ENCODE results near the gene MRPS34.

Gene MRPS34

GRCh38 chr16:1780677-1781072 lies 7.7 kb upstream of the MRPS34 start:
- DNase-seq = no peak

GRCh38 chr16:1779741-1780676 lies 7.1 kb upstream of the MRPS34 start:
- no peak for DNase-seq

- no peak for DNase-seq
Observed at GRCh38 chr16:1779234-1779701, 6.3 kb upstream of the MRPS34 start.

GRCh38 chr16:1778200-1779179 lies 5.6 kb upstream of the MRPS34 start:
- DNase-seq = no peak

GRCh38 chr16:1777375-1778199 lies 4.7 kb upstream of the MRPS34 start:
- DNase-seq = no peak

GRCh38 chr16:1776991-1777374 lies 4.0 kb upstream of the MRPS34 start:
- DNase-seq = no peak

GRCh38 chr16:1776672-1776955 lies 3.7 kb upstream of the MRPS34 start:
- DNase-seq = no peak

- no peak for DNase-seq
Observed at GRCh38 chr16:1775846-1776671, 3.1 kb upstream of the MRPS34 start.

- no peak for DNase-seq
Observed at GRCh38 chr16:1775006-1775845, 2.3 kb upstream of the MRPS34 start.

- no peak for DNase-seq
Observed at GRCh38 chr16:1774448-1774780, 1.5 kb upstream of the MRPS34 start.

- DNase-seq = no peak
Observed at GRCh38 chr16:1773703-1774447, 941 bp upstream of the MRPS34 start.

- DNase-seq = peak; percentile 71
Observed at GRCh38 chr16:1772362-1772907, 499 bp downstream of the MRPS34 start, which contains the start of gene EME2. EME2 (plus strand) TSS chr16:1772810; CDS start chr16:1773228, 418 bp downstream.

GRCh38 chr16:1771864-1772361 lies 1.0 kb downstream of the MRPS34 start:
- no peak for DNase-seq

- peak; percentile 85 for DNase-seq
Observed at GRCh38 chr16:1771188-1771863, 1.6 kb downstream of the MRPS34 start, which contains the start of gene NME3. NME3 (minus strand) TSS chr16:1771543; CDS start chr16:1771534, 9 bp downstream.

GRCh38 chr16:1770328-1771187 lies 2.4 kb downstream of the MRPS34 start:
- peak; percentile 56 for DNase-seq

GRCh38 chr16:1769402-1770300 lies 3.3 kb downstream of the MRPS34 start:
- no peak for DNase-seq

All from activated CD4-positive, alpha-beta T cell treated with anti-CD3 and anti-CD28 coated beads, Interleukin-10, Interleukin-2, amounts not matched to agents 100 ng/mL and 50 ng/mL, durations not matched to agents 16 hours and 8 hours (primary cell).